ENCODE results near the gene ERN1.

The ERN1 gene

GRCh38 chr17:64157669-64158180, 27.8 kb upstream of the ERN1 start:
- DNase-seq (ENCODE audit: low read depth), result no peak

GRCh38 chr17:64156670-64157069, 26.7 kb upstream of the ERN1 start:
- no peak for DNase-seq (ENCODE audit: low read depth)

- DNase-seq (ENCODE audit: low read depth), result no peak
Observed at GRCh38 chr17:64155751-64156544, 26.0 kb upstream of the ERN1 start.

GRCh38 chr17:64155129-64155528, 25.2 kb upstream of the ERN1 start:
- DNase-seq (ENCODE audit: low read depth), result no peak

GRCh38 chr17:64154717-64155116, 24.8 kb upstream of the ERN1 start:
- no peak for DNase-seq (ENCODE audit: low read depth)

- no peak for DNase-seq (ENCODE audit: low read depth)
Observed at GRCh38 chr17:64154313-64154695, 24.4 kb upstream of the ERN1 start.

GRCh38 chr17:64153565-64154312, 23.8 kb upstream of the ERN1 start:
- no peak for DNase-seq (ENCODE audit: low read depth)

GRCh38 chr17:64152428-64153125, 22.6 kb upstream of the ERN1 start:
- no peak for DNase-seq (ENCODE audit: low read depth)

- no peak for DNase-seq (ENCODE audit: low read depth)
Observed at GRCh38 chr17:64151016-64151368, 21.0 kb upstream of the ERN1 start.

GRCh38 chr17:64150237-64151015, 20.5 kb upstream of the ERN1 start:
- DNase-seq (ENCODE audit: low read depth), result no peak

- DNase-seq (ENCODE audit: low read depth), result no peak
Observed at GRCh38 chr17:64149196-64149595, 19.3 kb upstream of the ERN1 start.

GRCh38 chr17:64148699-64149098, 18.8 kb upstream of the ERN1 start:
- DNase-seq (ENCODE audit: low read depth), result no peak

- DNase-seq (ENCODE audit: low read depth), result no peak
Observed at GRCh38 chr17:64148017-64148631, 18.2 kb upstream of the ERN1 start.

- DNase-seq (ENCODE audit: low read depth), result no peak
Observed at GRCh38 chr17:64147110-64148016, 17.4 kb upstream of the ERN1 start.

GRCh38 chr17:64146418-64147109, 16.6 kb upstream of the ERN1 start:
- peak; percentile 37 for DNase-seq (ENCODE audit: low read depth)

GRCh38 chr17:64145751-64146417, 15.9 kb upstream of the ERN1 start:
- DNase-seq (ENCODE audit: low read depth), result peak; percentile 93

GRCh38 chr17:64145375-64145750, 15.4 kb upstream of the ERN1 start:
- DNase-seq (ENCODE audit: low read depth), result no peak

GRCh38 chr17:64139542-64139941, 9.6 kb upstream of the ERN1 start:
- DNase-seq (ENCODE audit: low read depth), result no peak

- DNase-seq (ENCODE audit: low read depth), result no peak
Observed at GRCh38 chr17:64138441-64138840, 8.5 kb upstream of the ERN1 start.
